ENCODE data around the gene RIMKLB.

DNA sequence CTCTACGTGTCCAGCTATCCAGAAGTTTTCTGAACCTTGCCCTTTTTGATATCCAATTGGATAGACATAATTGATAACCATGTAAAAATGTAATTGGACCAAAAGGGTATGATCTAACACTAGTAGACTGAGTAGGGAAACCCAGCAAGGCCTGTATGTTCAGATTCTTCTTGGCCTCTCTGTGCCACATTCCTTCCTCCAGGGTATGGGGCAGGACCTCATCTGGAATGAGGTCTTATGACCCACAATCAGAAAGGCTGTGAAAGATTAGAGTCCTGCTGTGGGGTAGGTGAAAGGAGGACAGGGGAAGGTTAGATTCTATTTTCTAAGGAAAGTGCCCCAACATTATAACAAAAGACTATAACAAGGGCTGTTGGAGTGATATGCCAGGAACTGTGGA, 73.3 kb downstream of the RIMKLB start:
- TF ChIP-seq, protein P1, sequence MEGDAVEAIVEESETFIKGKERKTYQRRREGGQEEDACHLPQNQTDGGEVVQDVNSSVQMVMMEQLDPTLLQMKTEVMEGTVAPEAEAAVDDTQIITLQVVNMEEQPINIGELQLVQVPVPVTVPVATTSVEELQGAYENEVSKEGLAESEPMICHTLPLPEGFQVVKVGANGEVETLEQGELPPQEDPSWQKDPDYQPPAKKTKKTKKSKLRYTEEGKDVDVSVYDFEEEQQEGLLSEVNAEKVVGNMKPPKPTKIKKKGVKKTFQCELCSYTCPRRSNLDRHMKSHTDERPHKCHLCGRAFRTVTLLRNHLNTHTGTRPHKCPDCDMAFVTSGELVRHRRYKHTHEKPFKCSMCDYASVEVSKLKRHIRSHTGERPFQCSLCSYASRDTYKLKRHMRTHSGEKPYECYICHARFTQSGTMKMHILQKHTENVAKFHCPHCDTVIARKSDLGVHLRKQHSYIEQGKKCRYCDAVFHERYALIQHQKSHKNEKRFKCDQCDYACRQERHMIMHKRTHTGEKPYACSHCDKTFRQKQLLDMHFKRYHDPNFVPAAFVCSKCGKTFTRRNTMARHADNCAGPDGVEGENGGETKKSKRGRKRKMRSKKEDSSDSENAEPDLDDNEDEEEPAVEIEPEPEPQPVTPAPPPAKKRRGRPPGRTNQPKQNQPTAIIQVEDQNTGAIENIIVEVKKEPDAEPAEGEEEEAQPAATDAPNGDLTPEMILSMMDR (IDR thresholded peaks at IDR 0.05), result no peak
- no peak for TF ChIP-seq NPAS2 (CRISPR knock-in tag; IDR thresholded peaks at IDR 0.05; ENCODE audit: borderline replicate concordance)
- no peak for TF ChIP-seq NFE2L2 (conservative IDR thresholded peaks at IDR 0.05; ENCODE audit: low read length)
- TF ChIP-seq MAFK (IDR thresholded peaks at IDR 0.05; ENCODE audit: partially characterized antibody), result no peak
- no peak for TF ChIP-seq HOXA7 (CRISPR knock-in tag; IDR thresholded peaks at IDR 0.05)
- TF ChIP-seq, protein P2, sequence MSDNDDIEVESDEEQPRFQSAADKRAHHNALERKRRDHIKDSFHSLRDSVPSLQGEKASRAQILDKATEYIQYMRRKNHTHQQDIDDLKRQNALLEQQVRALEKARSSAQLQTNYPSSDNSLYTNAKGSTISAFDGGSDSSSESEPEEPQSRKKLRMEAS (IDR thresholded peaks at IDR 0.05), result no peak
- TF ChIP-seq RAD21 (conservative IDR thresholded peaks at IDR 0.05 in 1 of 2, IDR thresholded peaks at IDR 0.05 in 1 of 2), result no peak
- TF ChIP-seq, protein P3, sequence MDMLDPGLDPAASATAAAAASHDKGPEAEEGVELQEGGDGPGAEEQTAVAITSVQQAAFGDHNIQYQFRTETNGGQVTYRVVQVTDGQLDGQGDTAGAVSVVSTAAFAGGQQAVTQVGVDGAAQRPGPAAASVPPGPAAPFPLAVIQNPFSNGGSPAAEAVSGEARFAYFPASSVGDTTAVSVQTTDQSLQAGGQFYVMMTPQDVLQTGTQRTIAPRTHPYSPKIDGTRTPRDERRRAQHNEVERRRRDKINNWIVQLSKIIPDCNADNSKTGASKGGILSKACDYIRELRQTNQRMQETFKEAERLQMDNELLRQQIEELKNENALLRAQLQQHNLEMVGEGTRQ (IDR thresholded peaks at IDR 0.05), result no peak
- no peak for TF ChIP-seq ZFP36 (IDR thresholded peaks at IDR 0.05; ENCODE audit: borderline replicate concordance, partially characterized antibody)
- no peak for TF ChIP-seq CEBPB (IDR thresholded peaks at IDR 0.05)
- no peak for TF ChIP-seq POLR2A (IDR thresholded peaks at IDR 0.05; ENCODE audit: low read length)

All from A549 (cell line).